OCI-LY7 (cell line): ENCODE measurements around the gene NOB1. TPM values are rescaled to one million over a fixed set of nuclear protein-coding genes. Genes with fewer than 3 reads are reported as not detected.

Experiments
- BruUV-seq: library from RNA; stranded (reverse); fragments of 400-500 nt; replicated peaks from 2 replicates; lab custom pipeline; 2021; lab: Mats Ljungman, UMichigan
- CTCF ChIA-PET: fragments of 300-600 bp; sonication (Branson Sonifier 250); formaldehyde crosslinking; loops from one replicate; lab custom pipeline; 2022; ENCODE audit warnings: antibody characterized with exemption; ENCODE audit not compliant: unreplicated experiment; lab: Charles Lee
- POLR2A ChIA-PET: fragments of 300-600 bp; sonication (Branson Sonifier 250); formaldehyde crosslinking; loops from one replicate; lab custom pipeline; 2022; ENCODE audit warnings: antibody characterized with exemption; lab: Charles Lee
- DNase-seq: peaks from one replicate; pipeline ENCODE4 v3.0.0-alpha.2; 2015; ENCODE audit warnings: low spot score
- H2AFZ ChIP-seq: fragments of 200-600 bp; sonication (generic), shearing (Covaris generic); 2 replicates; pipeline ENCODE4 v1.6.1; 2014; ENCODE audit warnings: mild to moderate bottlenecking, antibody characterized with exemption, low read length, moderate library complexity
- H3K27ac ChIP-seq: fragments of 200-600 bp; sonication (generic); 2 replicates; pipeline ENCODE4 v1.5.1; 2014; ENCODE audit warnings: mixed run types, low read depth, mild to moderate bottlenecking, moderate library complexity, low read length, inconsistent platforms; ENCODE audit not compliant: poor library complexity, severe bottlenecking
- H3K36me3 ChIP-seq: fragments of 200-600 bp; sonication (generic); 2 replicates; pipeline ENCODE4 v1.6.1; 2014; ENCODE audit warnings: mild to moderate bottlenecking, antibody characterized with exemption, low read length, moderate library complexity, mixed read lengths; ENCODE audit not compliant: insufficient read depth
- H3K4me1 ChIP-seq: fragments of 200-600 bp; sonication (generic); 2 replicates; pipeline ENCODE4 v1.5.1; 2014; ENCODE audit warnings: mild to moderate bottlenecking, low read length; ENCODE audit not compliant: insufficient read depth, poor library complexity, severe bottlenecking
- H3K4me2 ChIP-seq: fragments of 200-600 bp; sonication (generic); 2 replicates; pipeline ENCODE4 v1.6.1; 2014; ENCODE audit warnings: mild to moderate bottlenecking, low read length
- H3K4me3 ChIP-seq: fragments of 200-600 bp; sonication (generic); 2 replicates; pipeline ENCODE4 v1.5.1; 2014; ENCODE audit warnings: mild to moderate bottlenecking, low read depth, low read length; ENCODE audit not compliant: poor library complexity, severe bottlenecking
- H3K79me2 ChIP-seq: fragments of 200-600 bp; sonication (generic); 2 replicates; pipeline ENCODE4 v1.6.1; 2016; ENCODE audit warnings: low read depth, mild to moderate bottlenecking, low read length, moderate library complexity, mixed read lengths; ENCODE audit not compliant: insufficient read depth
- H3K9me2 ChIP-seq: fragments of 200-600 bp; sonication (generic); 2 replicates; pipeline ENCODE4 v1.6.1; 2016; ENCODE audit warnings: mild to moderate bottlenecking, low read length, mixed read lengths; ENCODE audit not compliant: insufficient read depth
- H3K9me3 ChIP-seq: fragments of 200-600 bp; sonication (generic); 2 replicates; pipeline ENCODE4 v1.6.1; 2014; ENCODE audit warnings: mild to moderate bottlenecking, mixed run types, low read length, mixed read lengths
- H4K20me1 ChIP-seq: fragments of 200-600 bp; sonication (generic); 2 replicates; pipeline ENCODE4 v1.6.1; 2014; ENCODE audit warnings: mild to moderate bottlenecking, antibody characterized with exemption, low read length, moderate library complexity, mixed read lengths; ENCODE audit not compliant: insufficient read depth
- EZH2phosphoT487 ChIP-seq: fragments of 200-600 bp; sonication (generic); IDR thresholded peaks from 2 replicates; pipeline ENCODE4 v1.6.1; 2018; ENCODE audit warnings: low read depth, borderline replicate concordance, mild to moderate bottlenecking, mixed run types, antibody characterized with exemption, low read length, moderate library complexity, mixed read lengths
- intact Hi-C: fragments of 100-400 bp; cut with micrococcal nuclease; formaldehyde crosslinking; loops from one replicate; pipeline ENCODE4 v1.10.0; 2022; ENCODE audit not compliant: unreplicated experiment
- total RNA-seq, 2 experiments: library from RNA; depleted of rRNA in 1 of 2; stranded (reverse); fragments of >200 nt in 1 of 2; shearing (Covaris generic) in 1 of 2; gene quantifications; 2 replicates each; pipeline ENCODE4 v1.2.3, GENCODE V29; 2014 to 2022
- TF ChIP-seq, protein P1 (sequence below): fragments of 200-600 bp; sonication (generic); conservative IDR thresholded peaks from 2 replicates; pipeline ENCODE4 v1.5.1; 2014; ENCODE audit warnings: mild to moderate bottlenecking, antibody characterized with exemption, low read length, moderate library complexity, mixed read lengths

The NOB1 gene
- total RNA-seq, 2 experiments from 2014 or later: 36.9 to 68.7 TPM

DNA sequence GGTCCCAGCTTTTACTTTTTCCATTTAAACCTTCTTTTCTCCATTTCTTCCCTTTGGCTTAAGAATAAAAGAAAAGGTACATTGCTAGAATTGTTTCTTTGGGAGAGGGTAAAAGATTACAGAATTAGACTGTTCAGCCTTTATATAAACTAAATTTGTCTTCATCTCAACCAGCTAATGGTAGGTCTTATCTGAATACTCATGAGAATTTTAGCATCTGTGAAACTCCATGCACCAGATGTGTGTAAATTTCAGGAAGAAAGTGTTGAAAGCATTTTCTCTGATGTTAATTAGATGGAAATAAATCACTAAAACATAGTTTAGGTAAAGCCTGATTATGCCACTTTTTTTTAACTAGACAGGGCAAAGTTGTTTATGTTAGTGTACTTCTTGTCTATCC is 53.3 kb downstream of the NOB1 start:
- no peak overlapping the region for H3K27ac ChIP-seq
- ChIA-PET POLR2A (no interaction called here), CTCF (no interaction called here)
- H3K4me3 ChIP-seq: no peak overlapping the region
- no peak for TF ChIP-seq EZH2phosphoT487
- TF ChIP-seq, protein P1, sequence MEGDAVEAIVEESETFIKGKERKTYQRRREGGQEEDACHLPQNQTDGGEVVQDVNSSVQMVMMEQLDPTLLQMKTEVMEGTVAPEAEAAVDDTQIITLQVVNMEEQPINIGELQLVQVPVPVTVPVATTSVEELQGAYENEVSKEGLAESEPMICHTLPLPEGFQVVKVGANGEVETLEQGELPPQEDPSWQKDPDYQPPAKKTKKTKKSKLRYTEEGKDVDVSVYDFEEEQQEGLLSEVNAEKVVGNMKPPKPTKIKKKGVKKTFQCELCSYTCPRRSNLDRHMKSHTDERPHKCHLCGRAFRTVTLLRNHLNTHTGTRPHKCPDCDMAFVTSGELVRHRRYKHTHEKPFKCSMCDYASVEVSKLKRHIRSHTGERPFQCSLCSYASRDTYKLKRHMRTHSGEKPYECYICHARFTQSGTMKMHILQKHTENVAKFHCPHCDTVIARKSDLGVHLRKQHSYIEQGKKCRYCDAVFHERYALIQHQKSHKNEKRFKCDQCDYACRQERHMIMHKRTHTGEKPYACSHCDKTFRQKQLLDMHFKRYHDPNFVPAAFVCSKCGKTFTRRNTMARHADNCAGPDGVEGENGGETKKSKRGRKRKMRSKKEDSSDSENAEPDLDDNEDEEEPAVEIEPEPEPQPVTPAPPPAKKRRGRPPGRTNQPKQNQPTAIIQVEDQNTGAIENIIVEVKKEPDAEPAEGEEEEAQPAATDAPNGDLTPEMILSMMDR: no peak
- no peaks in the 10 kb centered on the region for H3K79me2 ChIP-seq
- no peak for DNase-seq
- no peaks in the 10 kb centered on the region for H3K9me2 ChIP-seq
- 0 out of 2 replicates have a peak, but pooled peaks cover 11% of the 10 kb centered on the region for H3K36me3 ChIP-seq
- no peak overlapping the region for H2AFZ ChIP-seq
- H3K9me3 ChIP-seq: no peaks in the 10 kb centered on the region
- BruUV-seq: no TSS peak
- no peaks in the 10 kb centered on the region for H3K4me1 ChIP-seq
- no peaks in the 10 kb centered on the region for H4K20me1 ChIP-seq
- intact Hi-C loops: no loop called here
- H3K4me2 ChIP-seq: no peak overlapping the region

DNA sequence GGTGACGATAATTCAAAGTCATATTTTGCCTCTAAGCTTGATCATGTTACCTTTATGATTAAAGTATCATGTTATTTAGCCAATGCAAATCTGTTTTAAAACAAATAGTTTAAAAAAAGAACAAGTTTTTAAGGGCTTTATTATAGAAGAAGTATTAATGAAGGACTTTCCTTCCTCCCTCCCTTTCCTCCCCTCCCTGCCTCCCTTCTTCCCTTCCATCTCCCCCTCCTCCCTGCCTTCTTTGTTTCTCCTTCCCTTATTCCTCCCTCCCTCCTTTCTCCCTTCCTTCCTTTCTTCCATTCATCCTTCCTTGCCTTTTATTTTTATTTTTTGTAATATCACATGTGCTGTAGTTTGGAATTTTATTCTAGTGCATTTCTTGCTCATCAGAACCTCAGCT is 54.8 kb downstream of the NOB1 start:
- intact Hi-C loops: no loop called here
- no peak overlapping the region for H3K27ac ChIP-seq
- no peak overlapping the region for H3K4me3 ChIP-seq
- no peak for DNase-seq
- no peaks in the 10 kb centered on the region for H4K20me1 ChIP-seq
- H3K9me2 ChIP-seq: no peaks in the 10 kb centered on the region
- TSS peak; percentile 31 for BruUV-seq
- no peaks in the 10 kb centered on the region for H3K79me2 ChIP-seq
- POLR2A ChIA-PET: interaction anchor here (0.7 to 1.1 kb wide), 2 partner anchors 9 to 26 kb away, joined by 3 to 5 read pairs; partner anchors contain the start of gene NQO1
- H3K4me2 ChIP-seq: no peak overlapping the region
- TF ChIP-seq, protein P1: no peak
- TF ChIP-seq EZH2phosphoT487: no peak
- H3K4me1 ChIP-seq: no peaks in the 10 kb centered on the region
- H3K9me3 ChIP-seq: no peaks in the 10 kb centered on the region
- no peak overlapping the region for H2AFZ ChIP-seq
- CTCF ChIA-PET: no interaction called here
- peaks cover 24% of the 10 kb centered on the region; the same call in 1 of the 2 replicates for H3K36me3 ChIP-seq

- Histone ChIP-seq H3K4me2 (no peak overlapping the region), H3K4me1 (no peaks in the 10 kb centered on the region), H3K27ac (no peak overlapping the region), H3K9me3 (no peaks in the 10 kb centered on the region), H4K20me1 (no peaks in the 10 kb centered on the region), H3K4me3 (no peak overlapping the region), H3K79me2 (no peaks in the 10 kb centered on the region), H3K9me2 (no peaks in the 10 kb centered on the region), H3K36me3 (peaks cover 36% of the 10 kb centered on the region), H2AFZ (no peak overlapping the region)
- ChIA-PET POLR2A (interaction anchor here (0.6 to 1.1 kb wide), 2 partner anchors 80 to 337 kb away, joined by 3 to 6 read pairs; no protein-coding TSS in a partner anchor), CTCF (no interaction called here)
- DNase-seq: no peak
- intact Hi-C loops: no loop called here
- TF ChIP-seq EZH2phosphoT487: no peak
- TF ChIP-seq, protein P1: no peak
- no TSS peak for BruUV-seq
Observed at GRCh38 chr16:69698404-69698803, 56.3 kb downstream of the NOB1 start.
